Caco-2 (cell line): ENCODE data around the gene CNGA3. TPM values are rescaled to one million over a fixed set of nuclear protein-coding genes. Genes with fewer than 3 reads are reported as not detected.

ENCODE experiments used
- BruUV-seq: library from RNA; stranded (reverse); fragments of 400-500 nt; replicated peaks from 2 replicates; lab custom pipeline; 2021; lab: Mats Ljungman, UMichigan
- CTCF ChIA-PET: fragments of 300-600 bp; sonication (Branson Sonifier 250); formaldehyde crosslinking; loops from one replicate; lab custom pipeline; 2022; ENCODE audit warnings: antibody characterized with exemption; lab: Charles Lee
- POLR2A ChIA-PET: fragments of 300-600 bp; sonication (Branson Sonifier 250); formaldehyde crosslinking; loops from one replicate; lab custom pipeline; 2022; ENCODE audit warnings: antibody characterized with exemption; lab: Charles Lee
- DNase-seq, 2 experiments: peaks; one replicate each; pipeline versions ENCODE4 v3.0.0 to v3.0.0-alpha.2; 2020 to 2022
- H3K27me3 ChIP-seq: replicated peaks from 2 replicates; pipeline ENCODE4 v1.6.0; 2011; ENCODE audit warnings: low read length; ENCODE audit not compliant: control insufficient read depth, insufficient read depth
- H3K36me3 ChIP-seq: 2 replicates; pipeline ENCODE4 v1.5.1; 2011; ENCODE audit warnings: low read length; ENCODE audit not compliant: control insufficient read depth, insufficient read depth
- H3K4me1 ChIP-seq: fragments of 250-450 bp; sonication (Bioruptor Pico); 2 replicates; pipeline ENCODE4 v1.5.1; 2020; ENCODE audit warnings: mild to moderate bottlenecking
- H3K4me3 ChIP-seq: 2 replicates; pipeline ENCODE4 v1.5.1; 2011; ENCODE audit warnings: low read depth, mild to moderate bottlenecking, control low read depth, low read length
- H3K9me3 ChIP-seq: fragments of 250-450 bp; sonication (Bioruptor Pico); 2 replicates; pipeline ENCODE4 v1.5.1; 2020; ENCODE audit warnings: mild to moderate bottlenecking, moderate library complexity
- H3K27ac Mint-ChIP-seq: one replicate; pipeline ENCODE4 v1.8.0; 2022; ENCODE audit warnings: mixed read lengths; ENCODE audit not compliant: unreplicated experiment
- H3K27me3 Mint-ChIP-seq: one replicate; pipeline ENCODE4 v1.8.0; 2022; ENCODE audit warnings: mixed read lengths; ENCODE audit not compliant: insufficient read depth, unreplicated experiment
- H3K36me3 Mint-ChIP-seq: one replicate; pipeline ENCODE4 v1.8.0; 2022; ENCODE audit warnings: mild to moderate bottlenecking, mixed read lengths; ENCODE audit not compliant: insufficient read depth, unreplicated experiment
- H3K4me1 Mint-ChIP-seq: one replicate; pipeline ENCODE4 v1.8.0; 2022; ENCODE audit warnings: low read depth, mixed read lengths; ENCODE audit not compliant: unreplicated experiment
- H3K4me3 Mint-ChIP-seq: one replicate; pipeline ENCODE4 v1.8.0; 2022; ENCODE audit warnings: mild to moderate bottlenecking, moderate library complexity, mixed read lengths; ENCODE audit not compliant: unreplicated experiment
- H3K9me3 Mint-ChIP-seq: one replicate; pipeline ENCODE4 v1.8.0; 2022; ENCODE audit warnings: mixed read lengths; ENCODE audit not compliant: unreplicated experiment
- intact Hi-C: fragments of 100-400 bp; cut with micrococcal nuclease; formaldehyde crosslinking; loops from one replicate; pipeline ENCODE4 v1.10.0; 2022; ENCODE audit not compliant: unreplicated experiment
- total RNA-seq: library from RNA; stranded (reverse); gene quantifications from 2 replicates; pipeline ENCODE4 v1.2.3, GENCODE V29; 2022
- TF ChIP-seq, protein P1 (sequence below), 2 experiments: fragments of 200-600 bp in 1 of 2; IDR thresholded peaks; 1 replicate in 1 of 2; 2 replicates in 1 of 2; pipeline versions ENCODE4 v1.5.1 to v1.8.0; 2011 to 2022; ENCODE audit warnings: antibody characterized with exemption in 1 of 2, control low read depth in 1 of 2, inconsistent platforms in 1 of 2, low read depth in 1 of 2, low read length in 1 of 2, mild to moderate bottlenecking in 1 of 2, moderate library complexity in 1 of 2; ENCODE audit not compliant: insufficient read depth in 1 of 2, severe bottlenecking in 1 of 2, unreplicated experiment in 1 of 2

The CNGA3 gene
- total RNA-seq, 1 experiment from 2014 or later: not detected

DNA sequence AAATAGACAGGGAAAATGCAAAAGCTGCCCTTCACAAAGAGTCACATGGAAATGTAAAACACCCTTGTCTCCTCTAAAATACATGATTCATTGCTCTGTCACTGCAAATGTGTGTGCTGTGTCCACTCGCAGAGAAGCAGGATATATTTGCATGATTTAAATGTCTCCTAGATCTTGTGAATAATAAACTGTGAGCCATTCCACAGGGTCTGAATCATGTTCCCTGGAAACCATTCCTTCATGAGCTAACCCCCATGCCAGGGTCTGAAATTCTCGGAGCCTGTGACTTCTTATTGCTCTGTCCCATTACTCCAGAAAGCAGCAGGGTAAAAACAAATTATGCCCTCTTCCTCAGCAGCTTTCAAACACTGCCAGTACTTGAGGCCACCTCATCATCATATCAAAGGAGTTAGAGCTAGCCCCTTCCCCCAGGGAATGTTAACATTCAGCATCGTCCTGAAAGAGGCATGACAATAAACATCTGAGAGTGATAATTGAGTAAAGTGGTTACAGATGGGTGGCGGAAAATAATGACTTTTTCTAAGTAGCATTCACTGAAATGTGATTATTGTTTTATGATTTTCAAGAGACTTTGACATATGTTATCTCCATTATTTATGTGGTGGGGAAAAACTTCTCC is 11.7 kb upstream of the CNGA3 start:
- Mint-ChIP-seq H3K4me1 (no peaks in the 10 kb centered on the region), H3K36me3 (no peaks in the 10 kb centered on the region), H3K27ac (no peak overlapping the region), H3K9me3 (no peaks in the 10 kb centered on the region), H3K27me3 (peaks cover 21% of the 10 kb centered on the region), H3K4me3 (no peak overlapping the region)
- TF ChIP-seq, protein P1, sequence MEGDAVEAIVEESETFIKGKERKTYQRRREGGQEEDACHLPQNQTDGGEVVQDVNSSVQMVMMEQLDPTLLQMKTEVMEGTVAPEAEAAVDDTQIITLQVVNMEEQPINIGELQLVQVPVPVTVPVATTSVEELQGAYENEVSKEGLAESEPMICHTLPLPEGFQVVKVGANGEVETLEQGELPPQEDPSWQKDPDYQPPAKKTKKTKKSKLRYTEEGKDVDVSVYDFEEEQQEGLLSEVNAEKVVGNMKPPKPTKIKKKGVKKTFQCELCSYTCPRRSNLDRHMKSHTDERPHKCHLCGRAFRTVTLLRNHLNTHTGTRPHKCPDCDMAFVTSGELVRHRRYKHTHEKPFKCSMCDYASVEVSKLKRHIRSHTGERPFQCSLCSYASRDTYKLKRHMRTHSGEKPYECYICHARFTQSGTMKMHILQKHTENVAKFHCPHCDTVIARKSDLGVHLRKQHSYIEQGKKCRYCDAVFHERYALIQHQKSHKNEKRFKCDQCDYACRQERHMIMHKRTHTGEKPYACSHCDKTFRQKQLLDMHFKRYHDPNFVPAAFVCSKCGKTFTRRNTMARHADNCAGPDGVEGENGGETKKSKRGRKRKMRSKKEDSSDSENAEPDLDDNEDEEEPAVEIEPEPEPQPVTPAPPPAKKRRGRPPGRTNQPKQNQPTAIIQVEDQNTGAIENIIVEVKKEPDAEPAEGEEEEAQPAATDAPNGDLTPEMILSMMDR (IDR thresholded peaks at IDR 0.05; ENCODE audit: insufficient read depth in 1 of 2, low read depth in 1 of 2, low read length in 1 of 2, severe bottlenecking in 1 of 2, unreplicated experiment in 1 of 2): no peak
- CTCF ChIA-PET: no interaction called here
- no peak overlapping the region for H3K4me3 ChIP-seq
- intact Hi-C loops: no loop called here
- H3K4me1 ChIP-seq: no peaks in the 10 kb centered on the region
- POLR2A ChIA-PET: no interaction called here
- BruUV-seq: no TSS peak
- DNase-seq: no peak
- no peaks in the 10 kb centered on the region for H3K27me3 ChIP-seq
- H3K9me3 ChIP-seq: no peaks in the 10 kb centered on the region
- H3K36me3 ChIP-seq: no peaks in the 10 kb centered on the region

- H3K4me3 ChIP-seq: no peak overlapping the region
- no peaks in the 10 kb centered on the region for H3K27me3 ChIP-seq
- ChIA-PET CTCF (no interaction called here), POLR2A (no interaction called here)
- Mint-ChIP-seq H3K27me3 (peaks cover 23% of the 10 kb centered on the region), H3K27ac (no peak overlapping the region), H3K4me1 (no peaks in the 10 kb centered on the region), H3K4me3 (no peak overlapping the region), H3K36me3 (no peaks in the 10 kb centered on the region), H3K9me3 (no peaks in the 10 kb centered on the region)
- no peak for DNase-seq
- BruUV-seq: no TSS peak
- TF ChIP-seq, protein P1 (IDR thresholded peaks at IDR 0.05; ENCODE audit: insufficient read depth in 1 of 2, low read depth in 1 of 2, low read length in 1 of 2, severe bottlenecking in 1 of 2, unreplicated experiment in 1 of 2): no peak
- H3K4me1 ChIP-seq: no peaks in the 10 kb centered on the region
- no peaks in the 10 kb centered on the region for H3K9me3 ChIP-seq
- H3K36me3 ChIP-seq: no peaks in the 10 kb centered on the region
- intact Hi-C loops: no loop called here
Measured at GRCh38 chr2:98335271-98335670, 11.0 kb upstream of the CNGA3 start.

- H3K9me3 Mint-ChIP-seq: no peaks in the 10 kb centered on the region
- DNase-seq: no peak
- peaks cover 25% of the 10 kb centered on the region for H3K27me3 Mint-ChIP-seq
- H3K36me3 ChIP-seq: no peaks in the 10 kb centered on the region
- TF ChIP-seq, protein P1 (IDR thresholded peaks at IDR 0.05; ENCODE audit: insufficient read depth in 1 of 2, low read depth in 1 of 2, low read length in 1 of 2, severe bottlenecking in 1 of 2, unreplicated experiment in 1 of 2): no peak
- intact Hi-C loops: no loop called here
- ChIA-PET POLR2A (no interaction called here), CTCF (no interaction called here)
- H3K27ac Mint-ChIP-seq: no peak overlapping the region
- no peak overlapping the region for H3K4me3 ChIP-seq
- no TSS peak for BruUV-seq
- H3K9me3 ChIP-seq: no peaks in the 10 kb centered on the region
- H3K4me1 Mint-ChIP-seq: no peaks in the 10 kb centered on the region
- no peaks in the 10 kb centered on the region for H3K4me1 ChIP-seq
- no peak overlapping the region for H3K4me3 Mint-ChIP-seq
- H3K36me3 Mint-ChIP-seq: no peaks in the 10 kb centered on the region
- H3K27me3 ChIP-seq: no peaks in the 10 kb centered on the region
Measured at GRCh38 chr2:98341241-98341640, 5.0 kb upstream of the CNGA3 start.
